ENCODE data around the gene NLN. TPM values are rescaled to one million over a fixed set of nuclear protein-coding genes. Genes with fewer than 3 reads are reported as not detected.

The NLN gene
- total and polyA plus RNA-seq, 2 donors (not counting 1 experiment from before 2014, with no cell fraction given), result 1.7 to 6.8 TPM

DNA sequence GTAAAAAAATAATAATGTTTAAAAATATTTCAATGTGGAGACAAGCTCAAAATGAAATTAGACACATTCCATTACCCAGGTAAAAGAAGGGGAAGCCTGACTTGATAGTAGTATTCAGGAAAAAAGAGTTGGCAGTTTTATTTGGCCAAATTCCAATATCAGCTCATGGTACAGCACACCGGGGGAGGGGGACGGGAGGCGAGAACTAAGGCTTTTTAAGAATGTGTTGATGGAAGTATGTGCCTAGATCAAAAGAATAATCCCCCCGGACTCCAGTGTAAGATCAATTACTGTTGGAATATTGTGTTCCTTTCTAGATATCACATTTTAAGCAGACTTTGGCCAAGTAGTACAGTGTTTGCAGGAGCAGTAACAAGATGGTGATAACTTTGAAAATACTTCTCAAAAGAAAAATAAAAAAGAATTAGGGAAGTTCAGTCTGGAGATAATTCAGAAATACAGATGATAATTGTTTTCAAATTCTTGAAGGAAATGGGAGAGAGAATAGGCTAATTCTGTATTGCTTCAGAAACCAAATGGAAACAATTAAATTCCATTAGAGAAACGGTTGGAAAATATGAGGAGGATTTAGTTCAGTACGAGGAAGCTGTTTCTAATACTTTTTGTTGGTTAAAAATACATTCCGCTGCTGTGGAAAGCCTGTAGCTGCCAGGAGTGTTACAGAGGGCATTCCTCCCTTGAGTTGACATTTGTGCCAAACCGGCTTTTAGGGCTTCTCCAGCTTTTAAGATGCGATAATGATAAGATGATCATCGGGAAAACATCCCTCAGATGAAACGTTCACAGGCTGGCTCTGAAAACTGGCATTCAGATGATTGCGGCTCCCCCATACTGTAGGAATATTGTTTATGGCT is 106.3 kb downstream of the NLN start:
- TF ChIP-seq EZH2 (IDR thresholded peaks at IDR 0.05; ENCODE audit: borderline replicate concordance, insufficient read depth, low read depth, low read length, poor library complexity, severe bottlenecking), result no peak
- TF ChIP-seq, protein P1, sequence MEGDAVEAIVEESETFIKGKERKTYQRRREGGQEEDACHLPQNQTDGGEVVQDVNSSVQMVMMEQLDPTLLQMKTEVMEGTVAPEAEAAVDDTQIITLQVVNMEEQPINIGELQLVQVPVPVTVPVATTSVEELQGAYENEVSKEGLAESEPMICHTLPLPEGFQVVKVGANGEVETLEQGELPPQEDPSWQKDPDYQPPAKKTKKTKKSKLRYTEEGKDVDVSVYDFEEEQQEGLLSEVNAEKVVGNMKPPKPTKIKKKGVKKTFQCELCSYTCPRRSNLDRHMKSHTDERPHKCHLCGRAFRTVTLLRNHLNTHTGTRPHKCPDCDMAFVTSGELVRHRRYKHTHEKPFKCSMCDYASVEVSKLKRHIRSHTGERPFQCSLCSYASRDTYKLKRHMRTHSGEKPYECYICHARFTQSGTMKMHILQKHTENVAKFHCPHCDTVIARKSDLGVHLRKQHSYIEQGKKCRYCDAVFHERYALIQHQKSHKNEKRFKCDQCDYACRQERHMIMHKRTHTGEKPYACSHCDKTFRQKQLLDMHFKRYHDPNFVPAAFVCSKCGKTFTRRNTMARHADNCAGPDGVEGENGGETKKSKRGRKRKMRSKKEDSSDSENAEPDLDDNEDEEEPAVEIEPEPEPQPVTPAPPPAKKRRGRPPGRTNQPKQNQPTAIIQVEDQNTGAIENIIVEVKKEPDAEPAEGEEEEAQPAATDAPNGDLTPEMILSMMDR (IDR thresholded peaks at IDR 0.05), result no peak
- Histone ChIP-seq H3K4me1 (ENCODE audit: control insufficient read depth in 2 of 2, insufficient read depth in 2 of 2, low read length in 2 of 2) (peaks cover 16% of the 10 kb centered on the region in 2 donors), H3K79me2 (ENCODE audit: control insufficient read depth, insufficient read depth, low read length) (no peaks in the 10 kb centered on the region), H3K9me3 (ENCODE audit: control extremely low read depth in 1 of 3, control insufficient read depth in 2 of 3, insufficient read depth in 1 of 3, low read length in 2 of 3) (no peaks in the 10 kb centered on the region), H3K36me3 (replicated peaks in 1 of 2; ENCODE audit: control extremely low read depth in 1 of 2, control insufficient read depth in 1 of 2, extremely low read depth in 1 of 2, insufficient read depth in 2 of 2, low read length in 1 of 2) (no peaks in the 10 kb centered on the region), H3K27ac (ENCODE audit: low read length in 2 of 2) (no peak overlapping the region), H3K9ac (ENCODE audit: low read length) (no peak overlapping the region), H4K20me1 (ENCODE audit: control insufficient read depth, insufficient read depth, low read length, poor library complexity, severe bottlenecking) (no peaks in the 10 kb centered on the region), H3K4me2 (replicated peaks; ENCODE audit: low read depth, low read length, poor library complexity, severe bottlenecking) (no peak overlapping the region), H3K27me3 (replicated peaks in 1 of 4; ENCODE audit: control extremely low read depth in 1 of 4, control insufficient read depth in 3 of 4, insufficient read depth in 4 of 4, low read length in 3 of 4) (no peaks in the 10 kb centered on the region), H3K4me3 (ENCODE audit: control extremely low read depth in 1 of 5, extremely low read depth in 1 of 5, insufficient read depth in 1 of 5, low read depth in 2 of 5, low read length in 4 of 5) (no peak overlapping the region), H2AFZ (ENCODE audit: insufficient read depth, low read depth, low read length, poor library complexity, severe bottlenecking) (no peak overlapping the region)
- Mint-ChIP-seq H3K4me3 (no peak overlapping the region), H3K4me1 (peaks cover 15% of the 10 kb centered on the region), H3K27ac (no peak overlapping the region), H3K9me3 (ENCODE audit: insufficient read depth) (no peaks in the 10 kb centered on the region), H3K27me3 (no peaks in the 10 kb centered on the region)
- ATAC-seq (ENCODE audit: low read depth) (no peak), DNase-seq (no peak)
- ChIA-PET CTCF (no interaction called here), POLR2A (no interaction called here)
- intact Hi-C loops (cut with micrococcal nuclease), result no loop called here
- 83% methylated on average over 8 of the region's 12 CpGs for WGBS (ENCODE audit: insufficient coverage)

GRCh38 chr5:65830856-65831255 is 108.9 kb downstream of the NLN start:
- CTCF ChIA-PET, result interaction anchor here (0.5 kb wide), 1 partner anchor 337 kb away, joined by 3 read pairs; no protein-coding TSS in a partner anchor
- POLR2A ChIA-PET, result no interaction called here
- H2AFZ ChIP-seq (ENCODE audit: insufficient read depth, low read depth, low read length, poor library complexity, severe bottlenecking), result no peak overlapping the region
- H3K9me3 ChIP-seq (ENCODE audit: control extremely low read depth in 1 of 3, control insufficient read depth in 2 of 3, insufficient read depth in 1 of 3, low read length in 2 of 3), result no peaks in the 10 kb centered on the region
- no peak overlapping the region for H3K9ac ChIP-seq (ENCODE audit: low read length)
- H3K79me2 ChIP-seq (ENCODE audit: control insufficient read depth, insufficient read depth, low read length), result no peaks in the 10 kb centered on the region
- ATAC-seq (ENCODE audit: low read depth), result no peak
- H3K4me2 ChIP-seq (replicated peaks; ENCODE audit: low read depth, low read length, poor library complexity, severe bottlenecking), result no peak overlapping the region
- peaks cover 8 to 9% of the 10 kb centered on the region in 2 donors for H3K4me1 ChIP-seq (ENCODE audit: control insufficient read depth in 2 of 2, insufficient read depth in 2 of 2, low read length in 2 of 2)
- H3K27me3 ChIP-seq (replicated peaks in 1 of 4; ENCODE audit: control extremely low read depth in 1 of 4, control insufficient read depth in 3 of 4, insufficient read depth in 4 of 4, low read length in 3 of 4), result no peaks in the 10 kb centered on the region
- Mint-ChIP-seq H3K4me1 (peaks cover 6% of the 10 kb centered on the region), H3K9me3 (ENCODE audit: insufficient read depth) (no peaks in the 10 kb centered on the region), H3K27ac (no peak overlapping the region), H3K27me3 (no peaks in the 10 kb centered on the region), H3K4me3 (no peak overlapping the region)
- intact Hi-C loops (cut with micrococcal nuclease), result no loop called here
- no peak for TF ChIP-seq EZH2 (IDR thresholded peaks at IDR 0.05; ENCODE audit: borderline replicate concordance, insufficient read depth, low read depth, low read length, poor library complexity, severe bottlenecking)
- TF ChIP-seq, protein P1 (IDR thresholded peaks at IDR 0.05), result no peak
- no peaks in the 10 kb centered on the region for H4K20me1 ChIP-seq (ENCODE audit: control insufficient read depth, insufficient read depth, low read length, poor library complexity, severe bottlenecking)
- no peak for DNase-seq
- H3K27ac ChIP-seq (ENCODE audit: low read length in 2 of 2), result no peak overlapping the region
- H3K4me3 ChIP-seq (ENCODE audit: control extremely low read depth in 1 of 5, extremely low read depth in 1 of 5, insufficient read depth in 1 of 5, low read depth in 2 of 5, low read length in 4 of 5), result no peak overlapping the region
- H3K36me3 ChIP-seq (replicated peaks in 1 of 2; ENCODE audit: control extremely low read depth in 1 of 2, control insufficient read depth in 1 of 2, extremely low read depth in 1 of 2, insufficient read depth in 2 of 2, low read length in 1 of 2), result no peaks in the 10 kb centered on the region
- no CpG with 5 or more reads among the region's 2 CpGs for WGBS (ENCODE audit: insufficient coverage)

Data from B cell (primary cell).